Measurements from ENCODE around the gene ARRB1.
"Not testable (repeated sequence)": the region's sequence is repeated elsewhere in the genome, so short reads cannot be mapped to it uniquely, and the experiment has no call there.

ARRB1 gene

GRCh38 chr11:75298191-75298975 is 53.1 kb downstream of the ARRB1 start:
- DNase-seq = no peak

- DNase-seq = no peak
These were observed 57.6 kb downstream of the ARRB1 start for GRCh38 chr11:75293903-75294302.

- DNase-seq = no peak
These were observed 58.5 kb downstream of the ARRB1 start for GRCh38 chr11:75292943-75293342.

- DNase-seq = no peak
These were observed 59.7 kb downstream of the ARRB1 start for GRCh38 chr11:75291741-75292140.

- no peak for DNase-seq
These were observed 61.5 kb downstream of the ARRB1 start for GRCh38 chr11:75289919-75290318.

- DNase-seq = no peak
These were observed 62.0 kb downstream of the ARRB1 start for GRCh38 chr11:75289511-75289760.

- no peak for DNase-seq
These were observed 63.9 kb downstream of the ARRB1 start for GRCh38 chr11:75287579-75287978.

- DNase-seq = no peak
These were observed 64.5 kb downstream of the ARRB1 start for GRCh38 chr11:75286826-75287465.

- no peak for DNase-seq
These were observed 65.6 kb downstream of the ARRB1 start for GRCh38 chr11:75285776-75286360.

- no peak for DNase-seq
These were observed 68.0 kb downstream of the ARRB1 start for GRCh38 chr11:75283391-75283931.

- DNase-seq = no peak
These were observed 69.9 kb downstream of the ARRB1 start for GRCh38 chr11:75281469-75282095.

GRCh38 chr11:75280770-75281468 is 70.5 kb downstream of the ARRB1 start:
- DNase-seq = no peak

- peak; percentile 62 to 74 for DNase-seq
These were observed 71.2 kb downstream of the ARRB1 start for GRCh38 chr11:75280227-75280701.

- no peak for DNase-seq
These were observed 72.2 kb downstream of the ARRB1 start for GRCh38 chr11:75279273-75279672.

- no peak for DNase-seq
These were observed 73.3 kb downstream of the ARRB1 start for GRCh38 chr11:75277991-75278790.

GRCh38 chr11:75277211-75277805 is 74.2 kb downstream of the ARRB1 start:
- no peak for DNase-seq

GRCh38 chr11:75276686-75277085 is 74.8 kb downstream of the ARRB1 start:
- no peak for DNase-seq

GRCh38 chr11:75276186-75276585 is 75.3 kb downstream of the ARRB1 start:
- no peak for DNase-seq

GRCh38 chr11:75275581-75275980 is 75.9 kb downstream of the ARRB1 start:
- DNase-seq = peak; percentile 60 to 63

GRCh38 chr11:75274716-75275115 is 76.7 kb downstream of the ARRB1 start:
- not testable (repeated sequence) for DNase-seq
